Left lung (tissue), 10 donors: Measurements from ENCODE around the gene EBP. TPM values are rescaled to one million over a fixed set of nuclear protein-coding genes. Genes with fewer than 3 reads are reported as not detected.
A peak's percentile ranks its signal among the peaks of the same experiment; 100 is the strongest.
"Not testable (repeated sequence)": the region's sequence is repeated elsewhere in the genome, so short reads cannot be mapped to it uniquely, and the experiment has no call there.

Experiments used
- ATAC-seq: fragments of 200-7000 bp; cut with Tn5 transposase; one replicate; pipeline ENCODE4 v1.9.1; 2020; ENCODE audit warnings: moderate library complexity
- DNase-seq, 4 donors: peaks; one replicate each; pipeline ENCODE4 v3.0.0-alpha.2; 2013 to 2020
- H3K27ac ChIP-seq, 2 donors: fragments of 200-600 bp; sonication (generic) in 1 of 2; one replicate each; pipeline versions ENCODE4 v1.5.0 to v1.8.0; 2020 to 2021
- H3K27me3 ChIP-seq, 2 donors: fragments of 200-600 bp; sonication (generic) in 1 of 2; one replicate each; pipeline versions ENCODE4 v1.5.0 to v1.8.0; 2020 to 2021
- H3K36me3 ChIP-seq, 2 donors: fragments of 200-600 bp; sonication (generic) in 1 of 2; one replicate each; pipeline versions ENCODE4 v1.5.0 to v1.8.0; 2020 to 2021
- H3K4me1 ChIP-seq, 2 donors: fragments of 200-600 bp; one replicate each; pipeline ENCODE4 v1.8.0; 2021
- H3K4me3 ChIP-seq, 2 donors: fragments of 200-600 bp; sonication (generic) in 1 of 2; one replicate each; pipeline versions ENCODE4 v1.5.0 to v1.8.0; 2020 to 2021; ENCODE audit warnings: mild to moderate bottlenecking in 1 of 2
- H3K9me3 ChIP-seq, 2 donors: fragments of 200-600 bp; sonication (generic) in 1 of 2; one replicate each; pipeline versions ENCODE4 v1.5.0 to v1.8.0; 2020 to 2021
- CTCF ChIP-seq, 2 donors: fragments of 200-600 bp; sonication (generic) in 1 of 2; IDR thresholded peaks; one replicate each; pipeline versions ENCODE4 v1.5.0 to v1.8.0; 2021; ENCODE audit warnings: antibody characterized with exemption in 2 of 2
- intact Hi-C, 2 donors: fragments of 100-400 bp; cut with DNase I; formaldehyde crosslinking; loops; one replicate each; pipeline versions ENCODE4 v1.11.2 to v1.14.2; 2022
- polyA plus RNA-seq, 6 donors: library from polyadenylated mRNA; unstranded; fragments of 120-200 nt; gene quantifications; one replicate each; pipeline ENCODE4 v1.2.1, GENCODE V29; 2013; ENCODE audit not compliant: insufficient read length in 6 of 6
- total RNA-seq, 2 donors: library from RNA; stranded (reverse); fragmentation: NEBNext Ultra II Directional; extraction: Animal tissue kit (Norgen Biotek cat#: 25700); gene quantifications; one replicate each; pipeline ENCODE4 v1.2.1, GENCODE V29; 2021
- donor health status: DM: no; HTN: yes; CAD: no.
- donor health status: DM: no; HTN: no; CAD: no.

EBP gene
- total and polyA plus RNA-seq, 8 donors: 32.6 to 200 (median 35.1) TPM

- H3K4me1 ChIP-seq: no peaks in the 10 kb centered on the region
- DNase-seq: no peak
- no peaks in the 10 kb centered on the region for H3K9me3 ChIP-seq
- intact Hi-C loops: no loop called here
- no peak overlapping the region for H3K4me3 ChIP-seq
- no peak for ATAC-seq
- no peak for TF ChIP-seq CTCF (IDR thresholded peaks at IDR 0.05)
- H3K36me3 ChIP-seq: no peaks in the 10 kb centered on the region
- no peaks in the 10 kb centered on the region for H3K27me3 ChIP-seq
- no peak overlapping the region for H3K27ac ChIP-seq
These were observed 5.3 kb upstream of the EBP start for GRCh38 chrX:48516285-48516684.

GRCh38 chrX:48516987-48517386 lies 4.6 kb upstream of the EBP start:
- no peaks in the 10 kb centered on the region for H3K36me3 ChIP-seq
- no peaks in the 10 kb centered on the region for H3K27me3 ChIP-seq
- H3K4me1 ChIP-seq: no peaks in the 10 kb centered on the region
- ATAC-seq (no peak), DNase-seq (no peak)
- intact Hi-C loops: no loop called here
- no peak overlapping the region for H3K4me3 ChIP-seq
- TF ChIP-seq CTCF (IDR thresholded peaks at IDR 0.05): no peak
- no peak overlapping the region for H3K27ac ChIP-seq
- no peaks in the 10 kb centered on the region for H3K9me3 ChIP-seq

- H3K4me3 ChIP-seq, H3K27ac ChIP-seq, H3K9me3 ChIP-seq, H3K27me3 ChIP-seq, ATAC-seq, intact Hi-C loops, H3K36me3 ChIP-seq, DNase-seq: not testable (repeated sequence)
- peaks cover 0 to 10% of the 10 kb centered on the region in 2 donors for H3K4me1 ChIP-seq
These were observed 2.1 kb upstream of the EBP start for GRCh38 chrX:48519481-48519880.

GRCh38 chrX:48520455-48520854 lies 1.2 kb upstream of the EBP start:
- no peak overlapping the region for H3K27ac ChIP-seq
- intact Hi-C loops: no loop called here
- TF ChIP-seq CTCF (IDR thresholded peaks at IDR 0.05): no peak
- H3K27me3 ChIP-seq: no peaks in the 10 kb centered on the region
- peaks cover 0 to 10% of the 10 kb centered on the region in 2 donors for H3K4me1 ChIP-seq
- ATAC-seq: no peak
- peak in 1 of 4 donors; percentile 24 for DNase-seq
- H3K4me3 ChIP-seq: no peak overlapping the region
- no peaks in the 10 kb centered on the region for H3K9me3 ChIP-seq
- H3K36me3 ChIP-seq: no peaks in the 10 kb centered on the region

- no peak for TF ChIP-seq CTCF (IDR thresholded peaks at IDR 0.05)
- intact Hi-C loops: no loop called here
- peak overlapping the region in 1 of 2 donors; percentile 66 for H3K27ac ChIP-seq
These were observed 644 bp upstream of the EBP start for GRCh38 chrX:48520976-48521352.

GRCh38 chrX:48522291-48522690 lies 683 bp downstream of the EBP start:
- peak overlapping the region; percentile 35 to 52 for H3K4me3 ChIP-seq
- intact Hi-C loops: no loop called here
- no peak for DNase-seq
- ATAC-seq: no peak
- H3K27me3 ChIP-seq: no peaks in the 10 kb centered on the region
- peaks cover 0 to 9% of the 10 kb centered on the region in 2 donors for H3K36me3 ChIP-seq
- TF ChIP-seq CTCF (IDR thresholded peaks at IDR 0.05): no peak
- H3K4me1 ChIP-seq: peaks cover 0 to 10% of the 10 kb centered on the region in 2 donors
- no peaks in the 10 kb centered on the region for H3K9me3 ChIP-seq
- peak overlapping the region in 1 of 2 donors; percentile 66 for H3K27ac ChIP-seq

More at GRCh38 chrX:48520976-48521352, 644 bp upstream of the EBP start:
- ATAC-seq (no peak), DNase-seq (peak in 1 of 4 donors; percentile 3)
- Histone ChIP-seq H3K4me3 (peak overlapping the region in 1 of 2 donors; percentile 52), H3K9me3 (no peaks in the 10 kb centered on the region), H3K4me1 (peaks cover 0 to 10% of the 10 kb centered on the region in 2 donors), H3K36me3 (no peaks in the 10 kb centered on the region), H3K27me3 (no peaks in the 10 kb centered on the region)
